Coronary artery (tissue), 2 donors: ENCODE measurements around the gene HSPB7.
"Not testable (repeated sequence)": the region's sequence is repeated elsewhere in the genome, so short reads cannot be mapped to it uniquely, and the experiment has no call there.

Experiments
- DNase-seq: peaks from one replicate; pipeline ENCODE4 v3.0.0-alpha.2; 2017; ENCODE audit warnings: low spot score
- H3K27ac ChIP-seq, 2 donors: fragments of 200-600 bp; sonication (generic); one replicate each; pipeline ENCODE4 v1.5.1; 2016 to 2019
- H3K4me3 ChIP-seq: fragments of 200-600 bp; sonication (generic); 2 replicates; pipeline ENCODE4 v1.5.1; 2016; ENCODE audit warnings: mild to moderate bottlenecking, moderate library complexity
- TF ChIP-seq, protein P1 (sequence below): fragments of 200-600 bp; sonication (generic); IDR thresholded peaks from one replicate; pipeline ENCODE4 v1.5.1; 2019; ENCODE audit warnings: antibody characterized with exemption

Gene HSPB7

GRCh38 chr1:15991427-15992186, 26.2 kb downstream of the HSPB7 start:
- H3K27ac ChIP-seq = no peak overlapping the region
- no peak for DNase-seq
- TF ChIP-seq, protein P1, sequence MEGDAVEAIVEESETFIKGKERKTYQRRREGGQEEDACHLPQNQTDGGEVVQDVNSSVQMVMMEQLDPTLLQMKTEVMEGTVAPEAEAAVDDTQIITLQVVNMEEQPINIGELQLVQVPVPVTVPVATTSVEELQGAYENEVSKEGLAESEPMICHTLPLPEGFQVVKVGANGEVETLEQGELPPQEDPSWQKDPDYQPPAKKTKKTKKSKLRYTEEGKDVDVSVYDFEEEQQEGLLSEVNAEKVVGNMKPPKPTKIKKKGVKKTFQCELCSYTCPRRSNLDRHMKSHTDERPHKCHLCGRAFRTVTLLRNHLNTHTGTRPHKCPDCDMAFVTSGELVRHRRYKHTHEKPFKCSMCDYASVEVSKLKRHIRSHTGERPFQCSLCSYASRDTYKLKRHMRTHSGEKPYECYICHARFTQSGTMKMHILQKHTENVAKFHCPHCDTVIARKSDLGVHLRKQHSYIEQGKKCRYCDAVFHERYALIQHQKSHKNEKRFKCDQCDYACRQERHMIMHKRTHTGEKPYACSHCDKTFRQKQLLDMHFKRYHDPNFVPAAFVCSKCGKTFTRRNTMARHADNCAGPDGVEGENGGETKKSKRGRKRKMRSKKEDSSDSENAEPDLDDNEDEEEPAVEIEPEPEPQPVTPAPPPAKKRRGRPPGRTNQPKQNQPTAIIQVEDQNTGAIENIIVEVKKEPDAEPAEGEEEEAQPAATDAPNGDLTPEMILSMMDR = no peak
- no peak overlapping the region for H3K4me3 ChIP-seq

DNA sequence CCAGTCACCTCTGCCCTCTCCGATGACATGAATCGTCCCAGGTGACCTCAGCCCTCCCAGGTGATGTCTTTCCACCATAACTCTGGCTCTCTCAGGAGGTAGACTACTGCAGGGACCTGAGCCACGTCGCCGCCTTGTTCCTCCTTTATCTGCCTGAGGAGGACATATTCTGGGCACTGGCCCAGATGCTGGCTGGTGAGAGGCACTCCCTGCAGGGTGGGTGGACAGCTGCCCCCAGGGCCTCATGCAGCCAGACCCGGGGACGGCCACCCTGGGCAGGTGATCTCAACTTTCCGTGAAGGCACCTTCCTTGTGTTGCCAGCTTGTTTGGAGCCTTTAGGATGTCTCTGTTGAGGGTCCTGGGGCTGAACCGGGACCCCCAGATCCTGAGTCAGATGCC, 28.1 kb downstream of the HSPB7 start:
- DNase-seq = no peak
- Histone ChIP-seq H3K27ac (no peak overlapping the region), H3K4me3 (no peak overlapping the region)
- TF ChIP-seq, protein P1 = no peak

DNA sequence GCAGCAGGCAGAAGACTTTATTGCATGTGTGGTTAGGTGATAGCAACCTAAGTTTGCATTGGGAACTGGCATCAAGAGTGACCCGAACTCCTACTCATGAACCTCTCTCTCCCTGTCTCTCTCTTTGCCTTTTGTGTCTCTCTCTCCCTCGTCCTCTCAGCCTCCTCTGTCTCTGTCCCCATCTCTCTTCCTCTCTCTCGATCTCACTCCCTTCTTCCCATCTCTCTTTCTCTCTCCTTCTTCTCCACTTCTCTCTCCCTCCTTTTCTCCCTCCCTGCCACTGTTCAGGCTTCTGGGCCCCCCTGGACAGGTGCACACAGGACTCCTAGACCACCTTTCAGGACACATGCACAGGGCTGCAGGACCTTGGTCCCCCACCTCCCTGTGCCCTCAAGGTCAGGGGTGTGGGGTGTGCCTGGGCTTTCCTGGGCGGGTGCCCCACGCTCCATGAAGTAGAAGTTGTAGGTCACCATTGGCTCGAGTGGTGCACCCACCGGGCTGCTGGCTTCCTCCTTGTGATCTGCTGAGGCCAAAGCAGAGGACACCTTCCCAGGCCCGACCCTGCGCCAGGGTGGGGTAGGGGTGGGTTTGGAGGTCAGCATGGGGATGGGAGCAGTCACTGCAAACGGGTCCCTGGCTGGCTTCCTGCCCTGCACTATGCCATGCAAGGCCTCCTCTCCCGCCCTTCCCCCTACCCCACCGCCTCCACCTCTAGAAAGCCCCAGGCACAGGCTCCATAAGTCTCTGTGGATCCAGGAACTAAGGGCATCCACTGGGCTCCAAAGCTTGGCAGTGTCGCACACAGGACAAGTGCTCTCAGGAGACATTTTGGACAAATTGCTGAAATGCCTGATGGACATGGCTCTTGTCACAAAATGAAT, 28.7 kb downstream of the HSPB7 start:
- TF ChIP-seq, protein P1 = no peak
- H3K4me3 ChIP-seq = no peak overlapping the region
- H3K27ac ChIP-seq = no peak overlapping the region
- DNase-seq = no peak

- H3K27ac ChIP-seq = no peak overlapping the region
- TF ChIP-seq, protein P1 = no peak
- H3K4me3 ChIP-seq = no peak overlapping the region
- no peak for DNase-seq
These were observed 32.1 kb downstream of the HSPB7 start for GRCh38 chr1:15985611-15986297.

DNA sequence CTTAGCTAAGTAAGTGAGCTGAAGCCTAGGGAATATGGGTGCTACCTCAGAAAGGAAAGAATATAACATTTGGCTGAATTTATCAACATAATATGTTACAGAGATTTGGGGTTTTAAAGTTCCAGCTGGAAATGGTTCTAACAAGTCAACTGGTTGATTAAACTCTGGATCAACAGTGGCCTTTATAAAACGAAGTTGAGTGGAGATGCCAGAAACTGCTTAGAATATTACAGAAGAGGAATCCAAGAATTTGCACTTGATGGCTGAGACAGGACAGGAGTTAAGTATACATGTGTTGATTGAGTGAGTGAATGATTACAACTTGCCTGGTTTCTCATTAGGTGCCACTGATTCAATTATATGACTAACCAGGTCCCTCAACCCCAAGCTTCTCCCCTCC, 34.6 kb downstream of the HSPB7 start:
- no peak for DNase-seq
- TF ChIP-seq, protein P1 = no peak
- Histone ChIP-seq H3K27ac (no peak overlapping the region), H3K4me3 (no peak overlapping the region)

DNA sequence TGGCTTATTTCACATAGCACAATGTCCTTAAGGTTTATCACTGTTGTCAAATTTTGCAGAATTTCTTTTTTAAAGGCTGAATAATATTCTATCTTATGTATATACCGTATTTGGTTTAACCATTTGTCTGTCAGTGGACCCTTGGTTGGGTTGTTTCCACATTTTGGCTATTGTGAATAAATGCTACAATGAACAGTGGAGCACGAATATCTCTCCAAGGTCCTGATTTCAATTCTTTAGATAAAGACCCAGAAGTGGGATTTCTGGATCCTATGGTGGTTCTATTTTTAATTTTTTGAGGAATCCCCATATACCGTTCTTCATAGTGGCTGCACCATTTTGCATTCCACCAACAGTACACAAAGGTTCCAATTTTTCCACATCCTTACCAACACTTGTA, 36.2 kb downstream of the HSPB7 start:
- TF ChIP-seq, protein P1 = no peak
- Histone ChIP-seq H3K27ac (no peak overlapping the region), H3K4me3 (no peak overlapping the region)
- DNase-seq = no peak

DNA sequence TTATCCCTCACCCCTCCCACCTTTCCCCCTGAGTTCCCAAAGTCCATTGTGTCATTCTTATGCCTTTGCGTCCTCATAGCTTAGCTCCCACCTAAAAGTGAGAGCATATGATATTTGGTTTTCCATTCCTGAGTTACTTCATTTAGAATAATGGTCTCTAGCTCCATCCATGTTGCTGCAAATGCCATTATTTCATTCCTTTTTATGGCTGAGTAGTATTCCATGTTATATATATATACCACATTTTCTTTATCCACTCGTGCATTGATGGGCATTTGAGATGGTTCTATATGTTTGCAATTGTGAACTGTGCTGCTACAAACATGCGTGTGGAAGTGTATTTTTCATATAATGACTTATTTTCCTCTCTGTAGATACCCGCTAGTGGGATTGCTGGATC, 39.9 kb downstream of the HSPB7 start:
- not testable (repeated sequence) for H3K4me3 ChIP-seq, H3K27ac ChIP-seq, DNase-seq
